A549 (cell line): ENCODE data around the gene PDZD7.
"Not testable (repeated sequence)": the region's sequence is repeated elsewhere in the genome, so short reads cannot be mapped to it uniquely, and the experiment has no call there.

Experiments
- CHD4 ChIP-seq: fragments of 200-600 bp; sonication (generic); IDR thresholded peaks from 2 replicates; pipeline ENCODE4 v1.6.1; 2016; ENCODE audit warnings: antibody characterized with exemption, mild to moderate bottlenecking, borderline replicate concordance
- CTCF ChIP-seq: fragments of >200 bp; sonication (Bioruptor Twin); formaldehyde crosslinking; IDR thresholded peaks from 3 replicates; pipeline ENCODE4 v1.5.1; 2016
- HOXB13 ChIP-seq: fragments of 250-450 bp; sonication (Bioruptor Pico); IDR thresholded peaks from 2 replicates; pipeline ENCODE4 v1.5.0; 2020; ENCODE audit warnings: low read depth, mild to moderate bottlenecking, moderate library complexity
- RCOR1 ChIP-seq: fragments of 150-350 bp; IDR thresholded peaks from 2 replicates; pipeline ENCODE4 v1.6.1; 2014; ENCODE audit warnings: antibody characterized with exemption, low read length, low read depth
- REST ChIP-seq: fragments of 200-600 bp; sonication (generic); IDR thresholded peaks from 2 replicates; pipeline ENCODE4 v1.6.1; 2016; ENCODE audit warnings: antibody characterized with exemption, mild to moderate bottlenecking, moderate library complexity
- ZSCAN20 ChIP-seq: fragments of 250-450 bp; sonication (Bioruptor Pico); IDR thresholded peaks from 2 replicates; pipeline ENCODE4 v1.8.0; 2022; ENCODE audit warnings: mild to moderate bottlenecking, moderate library complexity

- TF ChIP-seq RCOR1; HOXB13 (CRISPR knock-in tag); REST; ZSCAN20 (CRISPR knock-in tag); CTCF; CHD4: not testable (repeated sequence)
Observed at GRCh38 chr10:100975397-100975796, 55.5 kb downstream of the PDZD7 start.
